Measurements from ENCODE around the gene LRP10. TPM values are rescaled to one million over a fixed set of nuclear protein-coding genes. Genes with fewer than 3 reads are reported as not detected.
A peak's percentile ranks its signal among the peaks of the same experiment; 100 is the strongest.

The LRP10 gene
- total RNA-seq, 3 donors from 2014 or later (not counting 1 experiment from before 2014, with no cell fraction given): 97.8 to 118 (median 102) TPM

- Histone ChIP-seq H3K9me3 (ENCODE audit: control insufficient read depth, insufficient read depth, low read length) (no peaks in the 10 kb centered on the region), H3K27ac (ENCODE audit: low read length) (peak overlapping the region; percentile 85), H3K27me3 (ENCODE audit: control insufficient read depth, insufficient read depth, low read length) (no peaks in the 10 kb centered on the region), H3K36me3 (ENCODE audit: control insufficient read depth, insufficient read depth, low read length) (peaks cover 16% of the 10 kb centered on the region), H3K4me3 (ENCODE audit: low read length) (peak overlapping the region; percentile 89), H3K4me1 (ENCODE audit: control insufficient read depth, insufficient read depth, low read length) (peaks cover 18% of the 10 kb centered on the region)
- Mint-ChIP-seq H3K27me3 (ENCODE audit: low read depth in 2 of 2) (no peaks in the 10 kb centered on the region), H3K4me3 (no peak overlapping the region), H3K36me3 (no peaks in the 10 kb centered on the region), H3K27ac (no peak overlapping the region), H3K4me1 (no peaks in the 10 kb centered on the region), H3K9me3 (no peaks in the 10 kb centered on the region)
- WGBS (ENCODE audit: insufficient coverage): 7% methylated on average over 12 of the region's 12 CpGs
- intact Hi-C loops (cut with micrococcal nuclease): loop anchor here (1.0 to 10.0 kb wide), 7 partner anchors 9 to 1206 kb away; partner anchors contain the start of genes CDH24, FITM1, HAUS4 and OXA1L
- no peak for ATAC-seq
- TF ChIP-seq, protein P1, sequence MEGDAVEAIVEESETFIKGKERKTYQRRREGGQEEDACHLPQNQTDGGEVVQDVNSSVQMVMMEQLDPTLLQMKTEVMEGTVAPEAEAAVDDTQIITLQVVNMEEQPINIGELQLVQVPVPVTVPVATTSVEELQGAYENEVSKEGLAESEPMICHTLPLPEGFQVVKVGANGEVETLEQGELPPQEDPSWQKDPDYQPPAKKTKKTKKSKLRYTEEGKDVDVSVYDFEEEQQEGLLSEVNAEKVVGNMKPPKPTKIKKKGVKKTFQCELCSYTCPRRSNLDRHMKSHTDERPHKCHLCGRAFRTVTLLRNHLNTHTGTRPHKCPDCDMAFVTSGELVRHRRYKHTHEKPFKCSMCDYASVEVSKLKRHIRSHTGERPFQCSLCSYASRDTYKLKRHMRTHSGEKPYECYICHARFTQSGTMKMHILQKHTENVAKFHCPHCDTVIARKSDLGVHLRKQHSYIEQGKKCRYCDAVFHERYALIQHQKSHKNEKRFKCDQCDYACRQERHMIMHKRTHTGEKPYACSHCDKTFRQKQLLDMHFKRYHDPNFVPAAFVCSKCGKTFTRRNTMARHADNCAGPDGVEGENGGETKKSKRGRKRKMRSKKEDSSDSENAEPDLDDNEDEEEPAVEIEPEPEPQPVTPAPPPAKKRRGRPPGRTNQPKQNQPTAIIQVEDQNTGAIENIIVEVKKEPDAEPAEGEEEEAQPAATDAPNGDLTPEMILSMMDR (IDR thresholded peaks at IDR 0.05): no peak
- peak in 1 of 2 donors; percentile 30 for DNase-seq
These were observed 56.9 kb downstream of the LRP10 start for GRCh38 chr14:22928237-22929103.

DNA sequence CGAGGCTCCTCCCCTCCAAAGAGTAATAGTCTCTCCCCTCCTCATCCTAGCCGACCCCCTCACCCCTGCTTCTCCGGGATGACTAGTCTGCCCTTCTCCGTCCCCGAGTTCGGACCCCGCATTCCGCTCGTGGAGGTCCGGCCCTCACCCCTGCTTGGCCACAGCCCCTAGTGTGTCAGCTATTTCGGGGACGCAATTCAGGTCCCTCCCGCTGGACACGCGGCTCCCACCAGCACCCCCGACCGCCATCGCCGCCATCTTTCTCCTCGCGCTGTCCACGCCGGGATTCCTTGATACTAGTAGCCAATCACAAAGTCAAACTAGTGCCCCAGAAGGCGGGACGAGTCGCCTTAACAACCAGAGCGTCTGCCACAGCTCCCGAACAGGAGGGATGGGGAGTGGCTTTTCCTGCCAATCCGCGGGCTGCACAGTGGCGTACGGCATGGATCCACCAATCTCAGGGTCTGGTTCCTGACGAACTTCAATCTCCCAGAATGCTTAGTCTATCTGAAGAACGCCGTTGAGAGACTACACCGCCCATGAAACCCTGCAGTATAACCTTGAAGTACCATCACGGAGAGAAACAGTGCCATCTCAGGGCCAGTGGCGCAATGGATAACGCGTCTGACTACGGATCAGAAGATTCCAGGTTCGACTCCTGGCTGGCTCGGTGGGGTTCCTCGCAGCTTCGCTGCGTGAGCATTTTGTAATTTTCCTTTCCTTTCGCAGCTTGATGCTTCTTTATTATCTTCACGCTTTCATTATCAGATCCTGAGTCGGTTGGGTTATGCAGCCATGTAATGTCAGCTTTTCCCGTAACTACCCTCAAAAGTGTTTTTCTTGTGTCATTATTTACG, 57.8 kb downstream of the LRP10 start, which contains the start of gene PRMT5:
Gene PRMT5 (minus strand): TSS at position 273 of the 857 bp plus-strand sequence. CDS start 15 bp downstream, at position 258.
- intact Hi-C loops (cut with micrococcal nuclease): loop anchor here (1.0 to 10.0 kb wide), 7 partner anchors 10 to 1205 kb away; partner anchors contain the start of genes CDH24, FITM1, HAUS4 and OXA1L
- Histone ChIP-seq H3K27me3 (ENCODE audit: control insufficient read depth, insufficient read depth, low read length) (no peaks in the 10 kb centered on the region), H3K27ac (ENCODE audit: low read length) (peak within 1 kb of the TSS; percentile 85), H3K9me3 (ENCODE audit: control insufficient read depth, insufficient read depth, low read length) (no peaks in the 10 kb centered on the region), H3K36me3 (ENCODE audit: control insufficient read depth, insufficient read depth, low read length) (peaks cover 9% of the 10 kb centered on the region), H3K4me3 (ENCODE audit: low read length) (peak within 1 kb of the TSS; percentile 89), H3K4me1 (ENCODE audit: control insufficient read depth, insufficient read depth, low read length) (peaks cover 18% of the 10 kb centered on the region)
- Mint-ChIP-seq H3K4me3 (no peak within 1 kb of the TSS), H3K27me3 (ENCODE audit: low read depth in 2 of 2) (no peaks in the 10 kb centered on the region), H3K27ac (no peak within 1 kb of the TSS), H3K36me3 (no peaks in the 10 kb centered on the region), H3K4me1 (no peaks in the 10 kb centered on the region), H3K9me3 (no peaks in the 10 kb centered on the region)
- TF ChIP-seq, protein P1 (IDR thresholded peaks at IDR 0.05): no peak
- peak; percentile 93 to 98 (median 94) for ATAC-seq
- DNase-seq: peak; percentile 93 to 99
- WGBS (ENCODE audit: insufficient coverage): under 1% methylated on average over 49 of the region's 51 CpGs

GRCh38 chr14:22929961-22930364, 58.4 kb downstream of the LRP10 start:
- no peaks in the 10 kb centered on the region for H3K27me3 ChIP-seq (ENCODE audit: control insufficient read depth, insufficient read depth, low read length)
- H3K4me3 ChIP-seq (ENCODE audit: low read length): peak overlapping the region; percentile 89
- H3K27ac Mint-ChIP-seq: no peak overlapping the region
- no peaks in the 10 kb centered on the region for H3K27me3 Mint-ChIP-seq (ENCODE audit: low read depth in 2 of 2)
- peaks cover 4% of the 10 kb centered on the region for H3K36me3 ChIP-seq (ENCODE audit: control insufficient read depth, insufficient read depth, low read length)
- H3K4me3 Mint-ChIP-seq: no peak overlapping the region
- no peaks in the 10 kb centered on the region for H3K4me1 Mint-ChIP-seq
- intact Hi-C loops (cut with micrococcal nuclease): loop anchor here (1.0 to 10.0 kb wide), 8 partner anchors 11 to 1205 kb away; partner anchors contain the start of genes CDH24, FITM1, HAUS4 and OXA1L
- no peaks in the 10 kb centered on the region for H3K9me3 ChIP-seq (ENCODE audit: control insufficient read depth, insufficient read depth, low read length)
- DNase-seq: no peak
- no peaks in the 10 kb centered on the region for H3K36me3 Mint-ChIP-seq
- peak overlapping the region; percentile 85 for H3K27ac ChIP-seq (ENCODE audit: low read length)
- peaks cover 18% of the 10 kb centered on the region for H3K4me1 ChIP-seq (ENCODE audit: control insufficient read depth, insufficient read depth, low read length)
- 3% methylated on average over 1 of the region's 2 CpGs for WGBS (ENCODE audit: insufficient coverage)
- TF ChIP-seq, protein P1 (IDR thresholded peaks at IDR 0.05): no peak
- no peaks in the 10 kb centered on the region for H3K9me3 Mint-ChIP-seq
- peak; percentile 8 to 28 (median 9) for ATAC-seq

Other genes with a start within 250 kb of the LRP10 start
- gene OR6J1, start 227.4 kb upstream of the LRP10 start, total RNA-seq: not detected
- gene OXA1L, start 105.1 kb upstream of the LRP10 start, total RNA-seq: 100 to 1,000 TPM; 121 to 143 (median 125) TPM
- gene SLC7A7, start 56.3 kb upstream of the LRP10 start, total RNA-seq: 10 to 100 TPM in 1 of 3 donors, 1 to 10 TPM in 2; 4.3 to 16.8 (median 9.6) TPM
- gene MRPL52, start 41.9 kb upstream of the LRP10 start, total RNA-seq: 10 to 100 TPM; 40.5 to 42.0 (median 41.6) TPM
- 1 to 10 TPM; 1.2 to 1.7 (median 1.4) TPM for gene MMP14, start 35.2 kb upstream of the LRP10 start, total RNA-seq
- 1 to 10 TPM; 4.0 to 8.1 (median 7.9) TPM for gene REM2, start 11.5 kb downstream of the LRP10 start, total RNA-seq
- gene RBM23, start 47.4 kb downstream of the LRP10 start, total RNA-seq: 100 to 1,000 TPM in 2 of 3 donors, 10 to 100 TPM in 1; 86.4 to 120 (median 108) TPM
- gene PRMT5, start 57.6 kb downstream of the LRP10 start, total RNA-seq: 10 to 100 TPM; 16.3 to 22.4 (median 18.5) TPM
- 10 to 100 TPM; 17.0 to 21.2 (median 20.2) TPM for gene HAUS4, start 85.3 kb downstream of the LRP10 start, total RNA-seq
- gene AJUBA, start 110.8 kb downstream of the LRP10 start, total RNA-seq: under 1 TPM; 0.45 to 0.61 (median 0.56) TPM
- gene C14orf93, start 138.4 kb downstream of the LRP10 start, total RNA-seq: 10 to 100 TPM; 12.1 to 15.1 (median 13.6) TPM
- gene PSMB5, start 163.2 kb downstream of the LRP10 start, total RNA-seq: 10 to 100 TPM; 15.7 to 19.1 (median 16.4) TPM
- not detected for gene PSMB11, start 170.5 kb downstream of the LRP10 start, total RNA-seq
- 1 to 10 TPM; 1.9 to 4.9 (median 2.8) TPM for gene CDH24, start 185.8 kb downstream of the LRP10 start, total RNA-seq
- gene ACIN1, start 223.4 kb downstream of the LRP10 start, total RNA-seq: 100 to 1,000 TPM; 321 to 395 (median 347) TPM
- gene C14orf119, start 223.8 kb downstream of the LRP10 start, total RNA-seq: 10 to 100 TPM; 10.6 to 19.0 (median 14.7) TPM
- gene CIROP, start 233.2 kb downstream of the LRP10 start, total RNA-seq: not detected
- not detected for gene CEBPE, start 247.5 kb downstream of the LRP10 start, total RNA-seq